ENCODE measurements around the gene PLEKHA5.

Gene PLEKHA5

GRCh38 chr12:19415563-19415962 lies 286.0 kb downstream of the PLEKHA5 start:
- Mint-ChIP-seq H3K4me1 (no peaks in the 10 kb centered on the region), H3K9me3 (no peaks in the 10 kb centered on the region), H3K27ac (no peak overlapping the region), H3K36me3 (no peaks in the 10 kb centered on the region), H3K4me3 (no peak overlapping the region), H3K27me3 (no peaks in the 10 kb centered on the region)
- DNase-seq (ENCODE audit: low spot score in 2 of 2) (no peak), ATAC-seq (ENCODE audit: low read depth) (no peak)

- no peaks in the 10 kb centered on the region for H3K4me1 Mint-ChIP-seq
- H3K27ac Mint-ChIP-seq = no peak overlapping the region
- H3K36me3 Mint-ChIP-seq = no peaks in the 10 kb centered on the region
- H3K27me3 Mint-ChIP-seq = no peaks in the 10 kb centered on the region
- ATAC-seq (ENCODE audit: low read depth) = no peak
- no peak for DNase-seq (ENCODE audit: low spot score in 2 of 2)
- H3K9me3 Mint-ChIP-seq = no peaks in the 10 kb centered on the region
- no peak overlapping the region for H3K4me3 Mint-ChIP-seq
Observed at GRCh38 chr12:19419086-19419485, 289.6 kb downstream of the PLEKHA5 start.

- ATAC-seq (ENCODE audit: low read depth) = no peak
- H3K27me3 Mint-ChIP-seq = no peaks in the 10 kb centered on the region
- H3K4me1 Mint-ChIP-seq = no peaks in the 10 kb centered on the region
- no peaks in the 10 kb centered on the region for H3K36me3 Mint-ChIP-seq
- no peak overlapping the region for H3K4me3 Mint-ChIP-seq
- H3K27ac Mint-ChIP-seq = no peak overlapping the region
- no peak for DNase-seq (ENCODE audit: low spot score in 2 of 2)
- H3K9me3 Mint-ChIP-seq = no peaks in the 10 kb centered on the region
Observed at GRCh38 chr12:19421503-19422282, 292.2 kb downstream of the PLEKHA5 start.

GRCh38 chr12:19423166-19423930 lies 293.8 kb downstream of the PLEKHA5 start:
- no peak overlapping the region for H3K27ac Mint-ChIP-seq
- H3K36me3 Mint-ChIP-seq = no peaks in the 10 kb centered on the region
- no peaks in the 10 kb centered on the region for H3K27me3 Mint-ChIP-seq
- no peak for DNase-seq (ENCODE audit: low spot score in 2 of 2)
- no peaks in the 10 kb centered on the region for H3K4me1 Mint-ChIP-seq
- ATAC-seq (ENCODE audit: low read depth) = no peak
- no peak overlapping the region for H3K4me3 Mint-ChIP-seq
- H3K9me3 Mint-ChIP-seq = no peaks in the 10 kb centered on the region

Measured in memory B cell (primary cell).